SK-N-MC (cell line): ENCODE data around the gene PPP1R13L.

Experiments
- FOXP2 ChIP-seq: optimal IDR thresholded peaks from 2 replicates; pipeline ENCODE3; 2011; ENCODE audit warnings: mild to moderate bottlenecking, moderate library complexity; ENCODE audit not compliant: insufficient read depth; ENCODE audit errors: extremely low read length, control extremely low read depth
- POLR2AphosphoS5 ChIP-seq: IDR thresholded peaks from 2 replicates; pipeline ENCODE4 v1.6.1; 2012; ENCODE audit warnings: mild to moderate bottlenecking, low read depth, low read length, borderline replicate concordance

DNA sequence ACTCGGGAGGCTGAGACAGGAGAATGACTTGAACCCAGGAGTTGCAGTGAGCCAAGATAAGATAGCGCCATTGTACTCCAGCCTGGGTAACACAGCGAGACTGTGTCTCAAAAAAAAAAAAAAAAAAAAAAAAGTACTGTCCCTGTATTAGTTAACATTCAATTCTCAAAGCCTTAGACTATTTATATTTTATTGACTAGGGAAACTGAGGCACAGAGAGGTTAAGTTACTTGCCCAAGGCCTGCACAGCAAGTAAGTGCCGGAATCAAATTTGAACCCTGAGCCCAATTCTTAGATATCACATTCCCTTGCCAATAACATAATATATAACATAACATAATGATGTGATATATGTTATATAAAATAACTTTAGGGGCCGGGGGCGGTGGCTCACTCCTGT, 65.2 kb downstream of the PPP1R13L start:
- TF ChIP-seq FOXP2, result no peak
- no peak for TF ChIP-seq POLR2AphosphoS5
